LoVo (cell line): ENCODE data around the gene BIRC5.
"Not testable (repeated sequence)": the region's sequence is repeated elsewhere in the genome, so short reads cannot be mapped to it uniquely, and the experiment has no call there.

ENCODE experiments used
- DNase-seq: peaks from one replicate; pipeline ENCODE4 v3.0.0-alpha.2; 2016; ENCODE audit warnings: low spot score

Gene BIRC5

DNA sequence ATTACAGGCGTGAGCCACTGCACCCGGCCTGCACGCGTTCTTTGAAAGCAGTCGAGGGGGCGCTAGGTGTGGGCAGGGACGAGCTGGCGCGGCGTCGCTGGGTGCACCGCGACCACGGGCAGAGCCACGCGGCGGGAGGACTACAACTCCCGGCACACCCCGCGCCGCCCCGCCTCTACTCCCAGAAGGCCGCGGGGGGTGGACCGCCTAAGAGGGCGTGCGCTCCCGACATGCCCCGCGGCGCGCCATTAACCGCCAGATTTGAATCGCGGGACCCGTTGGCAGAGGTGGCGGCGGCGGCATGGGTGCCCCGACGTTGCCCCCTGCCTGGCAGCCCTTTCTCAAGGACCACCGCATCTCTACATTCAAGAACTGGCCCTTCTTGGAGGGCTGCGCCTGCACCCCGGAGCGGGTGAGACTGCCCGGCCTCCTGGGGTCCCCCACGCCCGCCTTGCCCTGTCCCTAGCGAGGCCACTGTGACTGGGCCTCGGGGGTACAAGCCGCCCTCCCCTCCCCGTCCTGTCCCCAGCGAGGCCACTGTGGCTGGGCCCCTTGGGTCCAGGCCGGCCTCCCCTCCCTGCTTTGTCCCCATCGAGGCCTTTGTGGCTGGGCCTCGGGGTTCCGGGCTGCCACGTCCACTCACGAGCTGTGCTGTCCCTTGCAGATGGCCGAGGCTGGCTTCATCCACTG lies at the start of gene BIRC5:
Gene BIRC5 (plus strand): TSS at position 238 of the 690 bp plus-strand sequence. CDS start 64 bp downstream, at position 302.
- peak; percentile 91 for DNase-seq

DNA sequence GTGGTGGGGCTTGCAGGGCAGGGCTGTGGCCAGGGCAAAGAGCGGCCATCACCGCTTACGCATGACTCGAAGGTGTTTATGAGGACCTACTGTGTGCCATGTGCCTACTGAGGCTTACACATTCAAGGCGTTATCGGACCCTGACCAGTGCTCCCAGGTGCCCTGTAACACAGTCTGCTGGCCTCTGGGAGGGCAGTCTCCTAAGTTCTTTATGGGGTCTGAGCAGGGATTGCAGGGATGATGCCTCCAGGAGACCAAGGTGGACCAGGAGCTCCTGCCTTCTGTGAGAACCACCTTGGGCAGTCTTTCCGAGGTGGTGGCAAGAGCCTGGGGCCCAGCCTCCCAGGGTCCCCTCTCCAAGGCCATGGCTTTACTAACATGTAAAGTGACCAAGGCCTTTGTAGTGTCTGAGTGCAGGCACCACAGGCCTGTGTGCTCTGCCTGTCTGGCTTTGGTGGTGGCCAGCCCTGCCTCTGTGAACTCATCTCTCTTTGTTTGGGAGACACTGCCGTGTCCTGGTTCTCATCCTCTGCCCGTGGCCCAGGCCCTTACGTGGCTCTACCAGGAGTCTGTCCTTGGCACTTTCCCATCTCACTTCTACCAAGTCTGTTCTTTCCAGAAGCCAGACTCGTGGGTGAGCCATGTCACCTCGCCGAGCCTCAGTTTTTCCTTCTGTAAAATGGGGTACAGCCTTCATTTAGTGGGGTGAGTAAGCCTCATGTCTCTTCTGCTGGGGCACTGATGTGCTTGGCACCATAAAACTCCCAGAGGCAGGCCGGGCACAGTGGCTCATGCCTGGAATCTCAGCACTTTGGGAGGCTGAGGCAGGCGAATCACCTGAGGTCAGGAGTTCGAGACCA lies 49.1 kb upstream of the BIRC5 start:
- no peak for DNase-seq

GRCh38 chr17:78166416-78166815 lies 47.6 kb upstream of the BIRC5 start:
- no peak for DNase-seq

- peak; percentile 92 for DNase-seq
These were observed 45.7 kb upstream of the BIRC5 start, which contains the start of gene SYNGR2 for GRCh38 chr17:78168242-78168902. TSS of gene SYNGR2 (plus strand) at chr17:78168581. CDS start at chr17:78168617, 36 bp downstream.

DNA sequence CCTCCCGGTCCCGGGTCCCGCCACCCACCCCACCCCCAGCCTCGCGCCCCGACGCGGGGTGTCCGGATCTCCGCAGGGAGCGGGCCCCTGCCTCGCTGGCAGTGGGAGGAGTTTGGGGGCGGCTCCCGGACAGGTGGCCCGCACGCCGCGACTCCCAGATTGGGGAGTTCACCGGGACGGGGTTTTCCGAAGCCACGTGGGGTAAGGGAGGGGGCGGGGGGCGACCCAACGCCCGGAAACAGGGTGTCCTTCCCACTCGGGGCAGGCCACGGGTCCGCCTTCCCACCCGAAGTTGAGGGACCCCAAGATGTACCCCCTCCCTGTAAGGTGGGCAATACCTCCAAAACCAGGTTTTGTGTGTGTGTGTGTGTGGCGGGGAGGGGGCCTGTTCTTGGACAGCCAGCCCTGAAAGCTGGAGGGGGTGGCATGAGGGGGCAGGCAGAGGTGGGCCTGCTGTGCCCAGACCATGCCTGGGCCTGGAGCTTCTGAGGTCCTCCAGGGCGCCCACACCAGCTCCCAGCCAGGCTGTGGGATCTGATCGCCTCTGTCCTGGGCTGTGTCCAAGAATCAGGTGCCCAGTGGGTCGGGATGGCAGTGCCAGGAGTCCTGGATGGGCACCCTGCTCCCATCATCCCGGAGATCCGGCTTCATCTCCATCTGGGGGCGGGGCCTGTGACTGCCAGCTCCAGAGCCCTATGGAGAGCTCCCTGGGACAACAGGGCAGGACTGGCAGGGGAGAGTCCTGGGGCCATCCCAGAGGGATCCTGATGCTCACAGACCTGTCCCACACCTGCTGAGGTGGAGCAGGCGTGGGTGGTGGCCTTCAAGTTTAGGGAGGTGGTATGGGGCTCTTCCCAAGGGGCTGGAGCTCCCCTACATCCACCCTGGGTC lies 44.9 kb upstream of the BIRC5 start:
- DNase-seq: peak; percentile 59

- no peak for DNase-seq
These were observed 43.1 kb upstream of the BIRC5 start for GRCh38 chr17:78170692-78171590.

- not testable (repeated sequence) for DNase-seq
These were observed 42.3 kb upstream of the BIRC5 start for GRCh38 chr17:78171591-78172248.

DNA sequence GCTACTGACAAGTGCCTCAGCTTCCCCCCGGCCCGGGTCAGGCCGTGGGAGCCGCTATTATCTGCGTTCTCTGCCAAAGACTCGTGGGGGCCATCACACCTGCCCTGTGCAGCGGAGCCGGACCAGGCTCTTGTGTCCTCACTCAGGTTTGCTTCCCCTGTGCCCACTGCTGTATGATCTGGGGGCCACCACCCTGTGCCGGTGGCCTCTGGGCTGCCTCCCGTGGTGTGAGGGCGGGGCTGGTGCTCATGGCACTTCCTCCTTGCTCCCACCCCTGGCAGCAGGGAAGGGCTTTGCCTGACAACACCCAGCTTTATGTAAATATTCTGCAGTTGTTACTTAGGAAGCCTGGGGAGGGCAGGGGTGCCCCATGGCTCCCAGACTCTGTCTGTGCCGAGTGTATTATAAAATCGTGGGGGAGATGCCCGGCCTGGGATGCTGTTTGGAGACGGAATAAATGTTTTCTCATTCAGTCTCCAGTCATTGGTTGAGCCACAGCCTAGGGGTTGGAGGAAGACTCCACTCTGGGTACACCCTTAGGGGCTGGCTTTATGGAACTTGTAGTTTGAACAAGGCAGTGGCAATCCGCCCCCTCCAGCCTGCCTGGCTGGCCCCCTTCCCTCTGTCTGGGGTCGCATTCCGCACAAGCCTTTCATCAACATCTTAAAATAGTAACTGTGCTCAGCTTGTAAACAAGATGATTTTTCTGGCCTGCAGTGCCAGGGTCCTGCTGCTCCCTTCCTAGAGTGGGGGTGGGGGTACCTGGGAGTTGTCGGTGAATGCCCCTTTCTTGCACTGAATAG lies 41.6 kb upstream of the BIRC5 start:
- DNase-seq: no peak

- no peak for DNase-seq
These were observed 40.8 kb upstream of the BIRC5 start for GRCh38 chr17:78173097-78173715.

- DNase-seq: no peak
These were observed 39.6 kb upstream of the BIRC5 start for GRCh38 chr17:78174346-78174869.

DNA sequence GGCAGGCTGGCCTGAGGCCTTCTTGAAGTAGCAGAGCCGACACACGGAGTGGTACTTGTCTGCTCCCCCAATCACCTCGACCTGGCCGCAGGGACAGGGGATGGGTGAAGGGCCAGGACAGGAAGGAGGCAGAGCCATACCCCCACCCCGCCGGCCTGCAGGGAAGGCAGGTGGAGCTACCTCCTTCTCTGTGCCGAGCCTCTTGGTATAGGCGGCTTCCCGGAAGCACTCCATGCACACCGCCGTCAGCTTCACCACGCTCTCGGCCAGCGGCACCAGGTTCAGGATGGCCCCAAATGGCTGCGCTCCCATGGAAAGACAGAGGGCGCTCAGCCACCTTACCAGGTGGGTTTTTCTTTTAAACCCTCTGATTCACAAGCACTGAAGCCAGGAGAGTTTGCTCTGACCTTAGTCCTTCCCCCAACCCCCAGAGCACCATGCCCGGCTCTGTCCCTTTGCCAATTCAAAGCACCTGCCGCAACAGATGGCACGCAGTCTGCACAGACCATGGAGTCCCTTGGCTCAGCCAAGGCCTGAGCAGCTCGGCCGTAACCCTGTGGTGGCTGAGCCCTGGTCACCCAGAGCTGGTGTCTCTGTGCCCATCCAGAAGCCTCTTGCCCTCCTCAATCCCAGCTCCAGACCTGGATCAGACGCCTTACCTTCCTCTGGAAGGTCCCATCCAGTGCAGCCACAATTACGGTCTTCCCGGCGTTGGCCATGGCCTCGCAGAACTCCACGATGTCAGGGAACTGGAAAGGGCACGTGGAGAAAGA lies 39.0 kb upstream of the BIRC5 start:
- DNase-seq: no peak

- DNase-seq: no peak
These were observed 38.4 kb upstream of the BIRC5 start for GRCh38 chr17:78175643-78175981.

DNA sequence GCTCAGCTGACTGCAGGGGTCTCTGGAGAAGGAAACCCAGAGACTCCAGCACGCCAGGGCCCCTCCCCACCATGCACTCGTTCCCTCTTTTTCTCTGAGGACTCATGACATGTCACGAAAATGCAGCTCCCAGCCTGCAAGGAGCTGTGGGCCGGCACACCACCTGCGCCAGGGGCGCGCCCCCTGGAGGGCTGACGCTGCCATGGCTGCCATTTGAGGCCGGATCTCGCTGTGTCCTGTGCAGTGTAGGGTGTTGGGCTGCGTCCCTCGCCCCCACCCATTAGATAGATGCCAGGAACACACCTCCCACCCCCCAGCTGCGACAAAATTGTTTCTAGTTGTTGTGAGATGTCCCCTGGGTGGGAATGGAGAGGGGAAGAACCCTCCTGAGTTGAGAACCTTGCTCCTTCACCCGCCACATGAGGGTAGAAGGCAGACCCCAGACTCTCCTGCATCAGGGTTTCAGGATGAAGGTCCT lies 37.5 kb upstream of the BIRC5 start:
- no peak for DNase-seq

GRCh38 chr17:78179372-78179771 lies 34.7 kb upstream of the BIRC5 start:
- no peak for DNase-seq

- DNase-seq: no peak
These were observed 34.0 kb upstream of the BIRC5 start for GRCh38 chr17:78180083-78180482.

DNA sequence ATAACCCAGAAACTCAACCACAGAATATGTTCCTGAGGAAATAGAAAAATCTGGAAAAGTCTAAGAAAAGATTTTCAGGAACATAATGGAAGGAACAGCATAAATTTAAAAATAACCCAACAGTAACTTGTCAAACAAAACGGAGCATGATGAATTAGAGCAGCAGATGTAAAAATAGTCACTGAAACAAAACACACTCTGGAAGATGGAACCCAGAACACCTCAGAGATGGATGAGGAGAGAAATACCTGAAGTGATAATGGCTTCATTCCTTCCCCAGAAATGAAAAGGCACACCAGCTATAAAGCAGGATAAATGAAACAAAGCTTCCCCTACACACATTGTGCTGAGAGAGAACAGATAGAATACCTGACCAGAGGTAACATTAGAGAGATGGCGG lies 33.5 kb upstream of the BIRC5 start:
- DNase-seq: no peak

DNA sequence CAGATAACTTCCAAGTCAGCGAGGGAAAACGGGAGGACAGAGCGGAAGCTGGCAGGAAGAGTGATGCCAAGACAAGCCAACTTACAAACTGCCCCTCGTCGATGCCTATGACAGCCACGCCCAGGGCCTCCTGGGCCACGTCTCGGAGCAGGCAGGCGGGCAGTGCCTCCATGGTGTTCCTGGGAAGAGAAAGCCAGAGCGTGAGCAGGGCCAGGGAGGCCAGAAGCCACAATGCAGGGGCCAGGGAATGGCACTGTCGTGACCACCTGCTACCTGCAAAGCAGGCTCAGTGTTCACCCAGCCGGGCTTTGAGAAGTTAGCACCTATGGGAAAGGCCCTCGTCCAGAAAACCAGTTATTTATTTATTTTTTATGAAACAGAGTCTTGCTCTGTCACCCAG lies 31.5 kb upstream of the BIRC5 start:
- DNase-seq: no peak

- no peak for DNase-seq
These were observed 30.1 kb upstream of the BIRC5 start for GRCh38 chr17:78183916-78184315.
